GM12878 (cell line): ENCODE measurements around the gene BAAT. TPM values are rescaled to one million over a fixed set of nuclear protein-coding genes. Genes with fewer than 3 reads are reported as not detected.

Experiments used
- ATAC-seq: fragments of 200-7000 bp; cut with Tn5 transposase; 3 replicates; pipeline ENCODE4 v1.9.1; 2020; ENCODE audit warnings: mild to moderate bottlenecking, moderate library complexity
- BruUV-seq: library from RNA; stranded (reverse); fragments of 400-500 nt; replicated peaks from 2 replicates; lab custom pipeline; 2021; lab: Mats Ljungman, UMichigan
- CTCF ChIA-PET: fragments of 300-600 bp; sonication (Branson Sonifier 250); formaldehyde crosslinking; extraction: SDS; loops from one replicate; lab custom pipeline; 2021; ENCODE audit warnings: inconsistent platforms; lab: Yijun Ruan, JAX
- POLR2A ChIA-PET: fragments of 350-600 bp; formaldehyde crosslinking; extraction: SDS; loops from one replicate; lab custom pipeline; 2021; ENCODE audit warnings: inconsistent platforms; lab: Charles Lee
- RAD21 ChIA-PET: fragments of 300-600 bp; sonication (Branson Sonifier 250); formaldehyde crosslinking; loops from one replicate; lab custom pipeline; 2023; ENCODE audit warnings: antibody characterized with exemption; ENCODE audit not compliant: unreplicated experiment; lab: Charles Lee
- SMC1A ChIA-PET: fragments of 300-600 bp; sonication (Branson Sonifier 250); formaldehyde crosslinking; loops from one replicate; lab custom pipeline; 2023; ENCODE audit not compliant: unreplicated experiment, uncharacterized antibody; lab: Charles Lee
- DNase-seq: peaks from one replicate; pipeline ENCODE4 v3.0.0-alpha.2; 2011; ENCODE audit warnings: low read depth, low spot score
- FAIRE-seq: peaks from 3 replicates; lab custom pipeline; 2011; peaks lifted over from hg19 to GRCh38; lab: Jason Lieb, UNC
- H2AFZ ChIP-seq: 2 replicates; pipeline ENCODE4 v1.6.0; 2011; ENCODE audit warnings: low read depth, low read length, control low read depth; ENCODE audit not compliant: control insufficient read depth
- H3K27ac ChIP-seq: 2 replicates; pipeline ENCODE4 v1.5.1; 2011; ENCODE audit warnings: control low read depth; ENCODE audit not compliant: control insufficient read depth, insufficient read depth
- H3K27me3 ChIP-seq, 2 experiments: replicated peaks in 1 of 2; 2 replicates each; pipeline versions ENCODE4 v1.6.0 to v1.6.1; 2011; ENCODE audit warnings: low read length in 1 of 2; ENCODE audit not compliant: control insufficient read depth in 2 of 2, insufficient read depth in 2 of 2
- H3K36me3 ChIP-seq, 2 experiments: 2 replicates each; pipeline ENCODE4 v1.5.1; 2011; ENCODE audit warnings: low read length in 1 of 2; ENCODE audit not compliant: control insufficient read depth in 2 of 2, insufficient read depth in 2 of 2
- H3K4me1 ChIP-seq: 2 replicates; pipeline ENCODE4 v1.6.1; 2011; ENCODE audit warnings: mild to moderate bottlenecking, low read length, moderate library complexity, mixed read lengths; ENCODE audit not compliant: control insufficient read depth, insufficient read depth
- H3K4me2 ChIP-seq: 2 replicates; pipeline ENCODE4 v1.6.0; 2011; ENCODE audit warnings: control low read depth; ENCODE audit not compliant: control insufficient read depth, insufficient read depth
- H3K4me3 ChIP-seq: fragments of 200-600 bp; sonication (generic); 2 replicates; pipeline ENCODE4 v1.5.1; 2016
- H3K79me2 ChIP-seq: 2 replicates; pipeline ENCODE4 v1.6.0; 2011; ENCODE audit warnings: low read length; ENCODE audit not compliant: control insufficient read depth, insufficient read depth
- H3K9ac ChIP-seq: 2 replicates; pipeline ENCODE4 v1.8.0; 2011; ENCODE audit warnings: low read length, control low read depth, mixed read lengths; ENCODE audit not compliant: control insufficient read depth, insufficient read depth
- H3K9me3 ChIP-seq: replicated peaks from 3 replicates; pipeline ENCODE4 v1.5.1; 2011; ENCODE audit warnings: mild to moderate bottlenecking, low read length; ENCODE audit not compliant: control insufficient read depth, insufficient read depth
- H4K20me1 ChIP-seq: 2 replicates; pipeline ENCODE4 v1.6.0; 2011; ENCODE audit not compliant: control insufficient read depth, insufficient read depth
- ASH2L ChIP-seq: fragments of 300-600, 200-600 bp; sonication (generic); IDR thresholded peaks from 2 replicates; pipeline ENCODE4 v1.6.1; 2017; ENCODE audit warnings: low read depth, mild to moderate bottlenecking, borderline replicate concordance
- CBX3 ChIP-seq: fragments of 200-600 bp; sonication (generic); IDR thresholded peaks from 2 replicates; pipeline ENCODE4 v1.6.1; 2016; ENCODE audit warnings: low read depth, borderline replicate concordance
- CHD2 ChIP-seq: IDR thresholded peaks from 2 replicates; pipeline ENCODE4 v1.6.1; 2011; ENCODE audit warnings: low read depth, low read length, improper control_type of control experiment, borderline replicate concordance
- CHD4 ChIP-seq: fragments of 200-600 bp; sonication (generic); IDR thresholded peaks from 2 replicates; pipeline ENCODE4 v1.6.1; 2016; ENCODE audit warnings: mild to moderate bottlenecking
- EED ChIP-seq: sonication (generic); IDR thresholded peaks from 2 replicates; pipeline ENCODE4 v1.6.1; 2016; ENCODE audit warnings: antibody characterized with exemption, low read depth
- HDGF ChIP-seq: fragments of 450-650 bp; IDR thresholded peaks from 2 replicates; pipeline ENCODE4 v1.6.1; 2016; ENCODE audit warnings: antibody characterized with exemption
- IKZF1 ChIP-seq: fragments of 450-650 bp; conservative IDR thresholded peaks from 2 replicates; pipeline ENCODE4 v1.6.1; 2017; ENCODE audit warnings: antibody characterized with exemption, mild to moderate bottlenecking
- IRF5 ChIP-seq: fragments of 450-650 bp; IDR thresholded peaks from 2 replicates; pipeline ENCODE4 v1.6.1; 2017; ENCODE audit warnings: borderline replicate concordance
- JUND ChIP-seq: IDR thresholded peaks from 2 replicates; pipeline ENCODE4 v1.6.1; 2012; ENCODE audit warnings: low read depth, mild to moderate bottlenecking, low read length, improper control_type of control experiment, moderate library complexity
- MTA3 ChIP-seq: IDR thresholded peaks from 2 replicates; pipeline ENCODE4 v1.6.1; 2012; ENCODE audit warnings: low read length, inconsistent platforms, borderline replicate concordance
- NFIC ChIP-seq: IDR thresholded peaks from 2 replicates; pipeline ENCODE4 v1.6.1; 2012; ENCODE audit warnings: low read depth, mild to moderate bottlenecking, inconsistent platforms, low read length, moderate library complexity
- NFYA ChIP-seq: IDR thresholded peaks from 2 replicates; pipeline ENCODE4 v1.6.1; 2011; ENCODE audit warnings: low read depth, mild to moderate bottlenecking, low read length, improper control_type of control experiment, borderline replicate concordance
- NR2F1 ChIP-seq: fragments of 450-650 bp; conservative IDR thresholded peaks from 2 replicates; pipeline ENCODE4 v1.6.1; 2017; ENCODE audit warnings: mild to moderate bottlenecking
- PKNOX1 ChIP-seq: fragments of 450-650 bp; IDR thresholded peaks from 2 replicates; pipeline ENCODE4 v1.6.1; 2016; ENCODE audit warnings: mild to moderate bottlenecking
- POLR2A ChIP-seq: IDR thresholded peaks from 2 replicates; pipeline ENCODE4 v1.6.1; 2011; ENCODE audit warnings: low read depth, mild to moderate bottlenecking, low read length
- SPI1 ChIP-seq: IDR thresholded peaks from 2 replicates; pipeline ENCODE4 v1.6.1; 2011; ENCODE audit warnings: low read depth, mild to moderate bottlenecking, low read length, moderate library complexity, borderline replicate concordance; ENCODE audit not compliant: insufficient read depth
- SUZ12 ChIP-seq: fragments of 200-600 bp; sonication (generic); IDR thresholded peaks from one replicate; pipeline ENCODE4 v1.6.1; 2018; ENCODE audit warnings: antibody characterized with exemption, mild to moderate bottlenecking; ENCODE audit not compliant: unreplicated experiment
- TBL1XR1 ChIP-seq: IDR thresholded peaks from 2 replicates; pipeline ENCODE4 v1.6.1; 2012; ENCODE audit warnings: low read depth, low read length, improper control_type of control experiment
- TCF7 ChIP-seq: IDR thresholded peaks from 2 replicates; pipeline ENCODE4 v1.6.1; 2014; ENCODE audit warnings: antibody characterized with exemption, borderline replicate concordance
- YY1 ChIP-seq: IDR thresholded peaks from 2 replicates; pipeline ENCODE4 v1.6.1; 2011; ENCODE audit warnings: low read depth, mild to moderate bottlenecking, low read length
- WGBS: methylation state at CpG from one replicate; pipeline ENCODE4 v1.1.6; 2016; ENCODE audit warnings: low lambda C conversion rate; ENCODE audit not compliant: insufficient replicate concordance, insufficient coverage; ENCODE audit errors: missing lambda C conversion rate; 5-methylcytosine and 5-hydroxymethylcytosine counted together
- in situ Hi-C: fragments of 300-500 bp; cut with MboI; formaldehyde crosslinking; loops from 9 replicates; pipeline ENCODE4 v1.14.3; 2018; ENCODE audit warnings: mixed read lengths
- intact Hi-C: fragments of 100-400 bp; cut with micrococcal nuclease; formaldehyde crosslinking; loops from one replicate; pipeline ENCODE4 v1.14.2; 2022; ENCODE audit not compliant: unreplicated experiment
- polyA plus RNA-seq, 11 experiments: library from polyadenylated mRNA; depleted of rRNA in 4 of 11; unstranded in 6 of 11; stranded (reverse) in 5 of 11; fragments of >200 nt; fragmentation: Nextera tagmentation in 4 of 11; fragmentation: Illumina TruSeq in 1 of 11; extraction: Ambion mirVana in 4 of 11; extraction: Trizol in 1 of 11; gene quantifications; 1 replicate in 1 of 11; 2 replicates in 10 of 11; pipeline versions ENCODE4 v1.2.1 to v1.2.3, GENCODE V29; 2011 to 2016; ENCODE audit warnings: inconsistent platforms in 2 of 11, missing spikeins in 2 of 11, low read depth in 1 of 11
- total RNA-seq, 4 experiments: library from RNA; depleted of rRNA in 3 of 4; stranded (reverse); fragments of >200 nt in 3 of 4; fragmentation: Illumina TruSeq in 1 of 4; extraction: Trizol in 1 of 4; gene quantifications; 2 replicates each; pipeline versions ENCODE4 v1.2.1 to v1.2.3, GENCODE V29; 2013 to 2021

BAAT gene
- total and polyA plus RNA-seq, 10 of the 15 experiments (the other 5 are each of a cell fraction or from before 2014, with no cell fraction given): 0.02 to 0.26 (median 0.06) TPM; not detected in 2

DNA sequence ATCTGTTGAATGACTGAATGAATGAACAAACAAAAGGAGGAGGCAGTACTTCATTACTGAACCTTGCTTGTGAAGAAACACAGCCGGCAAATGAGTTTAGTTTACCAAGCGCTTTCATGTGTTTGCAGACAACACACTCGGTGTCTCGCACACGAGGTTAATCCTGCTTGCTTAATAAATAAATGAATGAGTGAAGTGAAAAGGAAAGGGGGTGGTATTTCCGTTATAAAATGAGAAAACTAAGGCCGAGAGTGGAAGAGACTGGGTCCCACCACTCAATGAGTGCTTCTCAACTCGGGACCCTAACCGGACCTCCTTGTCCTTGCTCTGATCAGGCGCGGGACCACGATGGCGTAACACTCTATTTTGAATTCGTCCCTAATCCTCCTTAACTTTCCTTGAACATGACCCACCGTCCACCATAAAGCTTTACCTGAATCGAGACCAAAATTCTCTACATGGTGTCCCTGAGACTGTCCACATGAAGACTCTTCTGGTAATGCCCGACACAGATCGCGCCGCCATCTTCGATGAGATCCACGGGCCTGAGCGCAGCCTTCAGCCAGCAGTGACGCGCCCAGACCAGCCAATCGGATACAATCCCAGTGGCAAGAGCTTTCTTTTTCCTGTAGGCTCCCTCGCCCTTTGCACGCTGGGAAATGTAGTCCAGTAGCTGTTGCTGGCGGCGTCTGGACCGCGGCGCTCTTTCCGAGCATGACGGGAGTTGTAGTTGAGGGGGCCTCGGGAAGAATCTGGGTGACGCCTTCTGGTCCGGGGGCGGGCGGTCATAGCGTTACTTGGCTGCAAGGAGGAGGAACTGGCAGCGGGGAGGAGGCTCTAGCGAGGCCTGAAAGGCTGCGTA is 13.5 kb upstream of the BAAT start, which contains the start of the genes MRPL50 and ZNF189 (continued):
- TF ChIP-seq EED: no peak
- TF ChIP-seq NFYA: no peak
- TF ChIP-seq POLR2A: peak; percentile 96
- no peak for TF ChIP-seq TBL1XR1
- 0 out of 2 replicates have a peak, but pooled peaks have one; percentile 81 for TF ChIP-seq ASH2L
- peak; percentile 98 for TF ChIP-seq YY1
- no peak for TF ChIP-seq NR2F1
- TF ChIP-seq SUZ12: no peak
- peak; percentile 60; the same call in 1 of the 2 replicates for TF ChIP-seq PKNOX1

DNA sequence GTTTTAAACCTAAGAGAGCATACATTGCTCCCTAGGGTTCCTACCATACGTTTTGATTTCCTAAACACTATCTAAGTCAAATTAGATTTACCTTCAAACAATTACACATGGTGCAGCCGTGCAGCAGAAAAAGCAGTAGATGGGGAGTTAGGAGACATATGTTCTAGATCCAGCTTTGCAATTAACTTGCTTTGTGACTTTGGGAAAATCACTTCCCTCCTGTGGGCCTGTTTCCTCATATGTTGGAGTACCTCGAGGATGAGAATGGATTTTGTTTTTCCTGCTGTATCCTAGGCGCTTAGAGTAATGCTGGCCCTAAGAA is 12.9 kb upstream of the BAAT start:
- Histone ChIP-seq H3K4me2 (peak overlapping the region; percentile 40), H3K9ac (peak overlapping the region; percentile 87), H3K27ac (peak overlapping the region; percentile 84), H3K4me1 (0 out of 2 replicates have a peak, but pooled peaks cover 3% of the 10 kb centered on the region), H4K20me1 (no peaks in the 10 kb centered on the region), H3K9me3 (peaks cover 9% of the 10 kb centered on the region; the same call in 2 of the 3 replicates), H2AFZ (peak overlapping the region; percentile 97), H3K4me3 (peak overlapping the region; percentile 90), H3K79me2 (peaks cover 73% of the 10 kb centered on the region), H3K27me3 (no peaks in the 10 kb centered on the region), H3K36me3 (peaks cover 0 to 14% of the 10 kb centered on the region in 2 experiments; a peak in 1 of 4 replicates)
- WGBS: 0% methylated on average over 4 of the region's 4 CpGs
- ChIA-PET RAD21 (interaction anchor here (0.6 to 3.0 kb wide), 4 partner anchors 10 to 137 kb away, joined by 3 to 14 read pairs (median 5); no protein-coding TSS in a partner anchor), SMC1A (interaction anchor here (1.9 to 2.2 kb wide), 3 partner anchors 9 to 49 kb away, joined by 8 to 12 read pairs (median 9); no protein-coding TSS in a partner anchor), CTCF (interaction anchor here (1.2 to 3.6 kb wide), 3 partner anchors 9 to 48 kb away, joined by 4 to 23 read pairs (median 5); no protein-coding TSS in a partner anchor), POLR2A (no interaction called here)
- FAIRE-seq: no peak
- intact Hi-C loops (loop anchor here (2.0 to 5.0 kb wide), 2 partner anchors 50 to 135 kb away; partner anchors contain the start of gene RNF20), in situ Hi-C loops (loop anchor here (5.0 kb wide), 1 partner anchor 135 kb away; the partner anchor contains the start of gene RNF20)
- ATAC-seq: no peak
- BruUV-seq: no TSS peak
- DNase-seq: no peak
- no peak for TF ChIP-seq CBX3
- no peak for TF ChIP-seq SPI1
- TF ChIP-seq TCF7: no peak
- TF ChIP-seq NFIC: no peak
- TF ChIP-seq MTA3: no peak
- TF ChIP-seq HDGF: no peak
- no peak for TF ChIP-seq IKZF1
- TF ChIP-seq IRF5: no peak
- TF ChIP-seq JUND: no peak
- TF ChIP-seq CHD4: no peak
- TF ChIP-seq CHD2: no peak
